Measurements from ENCODE around the gene C12orf43. TPM values are rescaled to one million over a fixed set of nuclear protein-coding genes. Genes with fewer than 3 reads are reported as not detected.
"Not testable (repeated sequence)": the region's sequence is repeated elsewhere in the genome, so short reads cannot be mapped to it uniquely, and the experiment has no call there.

C12orf43 gene, protein sequence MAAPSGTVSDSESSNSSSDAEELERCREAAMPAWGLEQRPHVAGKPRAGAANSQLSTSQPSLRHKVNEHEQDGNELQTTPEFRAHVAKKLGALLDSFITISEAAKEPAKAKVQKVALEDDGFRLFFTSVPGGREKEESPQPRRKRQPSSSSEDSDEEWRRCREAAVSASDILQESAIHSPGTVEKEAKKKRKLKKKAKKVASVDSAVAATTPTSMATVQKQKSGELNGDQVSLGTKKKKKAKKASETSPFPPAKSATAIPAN
- 10.4 TPM for polyA plus RNA-seq
- long read RNA-seq, donor 1, full-length matches to known transcripts: 1 of 6 reads
- long read RNA-seq, donor 1, partial matches to known transcripts: 0 of 6 reads
- long read RNA-seq, donor 1, other reads (novel, unspliced or antisense): 5 of 6 reads
- long read RNA-seq, donor 2, full-length matches to known transcripts: 3 of 3 reads
- long read RNA-seq, donor 2, partial matches to known transcripts: 0 of 3 reads
- long read RNA-seq, donor 2, other reads (novel, unspliced or antisense): 0 of 3 reads
- long read RNA-seq, donor 3: 0 reads
- long read RNA-seq, donor 4: 0 reads
- long read RNA-seq, donor 5, full-length matches to known transcripts: 2 of 2 reads
- long read RNA-seq, donor 5, partial matches to known transcripts: 0 of 2 reads
- long read RNA-seq, donor 5, other reads (novel, unspliced or antisense): 0 of 2 reads
- long read RNA-seq, donor 6, full-length matches to known transcripts: 5 of 5 reads
- long read RNA-seq, donor 6, partial matches to known transcripts: 0 of 5 reads
- long read RNA-seq, donor 6, other reads (novel, unspliced or antisense): 0 of 5 reads
- long read RNA-seq, donor 7: 0 reads
- long read RNA-seq, donor 8, full-length matches to known transcripts: 3 of 3 reads
- long read RNA-seq, donor 8, partial matches to known transcripts: 0 of 3 reads
- long read RNA-seq, donor 8, other reads (novel, unspliced or antisense): 0 of 3 reads
- long read RNA-seq, donor 9, partial matches to known transcripts: 0 of 6 reads
- long read RNA-seq, donor 9, other reads (novel, unspliced or antisense): 6 of 6 reads
- long read RNA-seq, donor 10, full-length matches to known transcripts: 1 of 1 reads
- long read RNA-seq, donor 10, partial matches to known transcripts: 0 of 1 reads
- long read RNA-seq, donor 10, other reads (novel, unspliced or antisense): 0 of 1 reads
- long read RNA-seq, donor 11, full-length matches to known transcripts: 1 of 1 reads
- long read RNA-seq, donor 11, partial matches to known transcripts: 0 of 1 reads
- long read RNA-seq, donor 11, other reads (novel, unspliced or antisense): 0 of 1 reads

- DNase-seq: peak; percentile 85 to 89
- Histone ChIP-seq H3K27ac (ENCODE audit: low read length) (peak within 1 kb of the TSS; percentile 53), H3K9me3 (ENCODE audit: control insufficient read depth, low read depth, low read length) (no peaks in the 10 kb centered on the region), H3K4me1 (ENCODE audit: control insufficient read depth, insufficient read depth, low read length) (peaks cover 9% of the 10 kb centered on the region), H3K36me3 (ENCODE audit: control insufficient read depth, insufficient read depth, low read length) (peaks cover 7% of the 10 kb centered on the region), H3K4me3 (ENCODE audit: low read length) (peak within 1 kb of the TSS; percentile 93), H3K27me3 (ENCODE audit: control insufficient read depth, insufficient read depth, low read length) (no peaks in the 10 kb centered on the region)
- WGBS (ENCODE audit: insufficient coverage, low lambda C conversion rate): no CpG with 5 or more reads among the region's 34 CpGs
Observed at GRCh38 chr12:121015825-121016766, at the start of gene C12orf43. Gene C12orf43 (minus strand): TSS chr12:121016487. CDS start chr12:121016474, 13 bp downstream.

GRCh38 chr12:121065345-121065744, 49.1 kb upstream of the C12orf43 start:
- no peak for DNase-seq
- no peaks in the 10 kb centered on the region for H3K36me3 ChIP-seq (ENCODE audit: control insufficient read depth, insufficient read depth, low read length)
- no peaks in the 10 kb centered on the region for H3K27me3 ChIP-seq (ENCODE audit: control insufficient read depth, insufficient read depth, low read length)
- H3K27ac ChIP-seq (ENCODE audit: low read length): no peak overlapping the region
- no peaks in the 10 kb centered on the region for H3K9me3 ChIP-seq (ENCODE audit: control insufficient read depth, low read depth, low read length)
- peaks cover 2% of the 10 kb centered on the region for H3K4me1 ChIP-seq (ENCODE audit: control insufficient read depth, insufficient read depth, low read length)
- WGBS (ENCODE audit: insufficient coverage, low lambda C conversion rate): no CpG with 5 or more reads among the region's 2 CpGs
- H3K4me3 ChIP-seq (ENCODE audit: low read length): no peak overlapping the region

DNA sequence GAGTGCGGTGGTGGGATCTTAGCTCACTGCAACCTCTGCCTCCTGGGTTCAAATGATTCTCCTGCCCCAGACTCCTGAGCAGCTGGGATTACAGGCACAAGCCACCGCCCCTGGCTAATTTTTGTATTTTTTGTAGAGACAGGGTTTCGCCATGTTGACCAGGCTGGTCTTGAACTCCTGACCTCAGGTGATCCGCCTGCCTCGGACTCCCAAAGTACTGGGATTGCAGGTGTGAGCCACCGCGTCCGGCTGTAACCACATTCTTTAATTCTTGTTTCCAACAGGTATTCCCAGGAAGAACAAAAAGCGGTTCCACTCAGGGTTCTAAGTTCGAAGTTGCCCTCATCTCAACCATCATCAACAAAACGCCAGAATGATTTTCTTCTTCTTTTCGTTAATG, 48.3 kb upstream of the C12orf43 start:
- DNase-seq; H3K9me3 ChIP-seq (ENCODE audit: control insufficient read depth, low read depth, low read length): not testable (repeated sequence)

DNA sequence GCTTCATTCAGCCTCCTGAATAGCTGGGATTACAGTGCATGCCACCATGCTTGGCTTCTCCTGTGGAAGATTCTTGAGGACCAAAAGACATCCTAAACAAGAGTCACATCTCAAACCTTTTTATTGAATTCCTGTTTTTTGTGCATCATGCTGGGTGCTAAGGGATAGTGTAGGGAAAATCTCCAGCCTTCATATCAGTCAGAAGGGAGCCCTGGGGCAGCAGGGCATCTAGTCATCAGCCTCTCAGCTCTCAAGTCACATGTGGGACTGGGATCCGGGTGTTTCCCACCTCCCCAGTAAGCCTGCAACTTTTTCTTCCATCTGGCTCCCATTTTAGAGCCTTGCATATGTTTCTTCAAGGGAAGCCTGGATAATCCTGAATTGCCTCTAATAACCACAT, 47.8 kb upstream of the C12orf43 start:
- H3K4me1 ChIP-seq (ENCODE audit: control insufficient read depth, insufficient read depth, low read length): peaks cover 4% of the 10 kb centered on the region
- no peaks in the 10 kb centered on the region for H3K36me3 ChIP-seq (ENCODE audit: control insufficient read depth, insufficient read depth, low read length)
- H3K27ac ChIP-seq (ENCODE audit: low read length): no peak overlapping the region
- no peaks in the 10 kb centered on the region for H3K9me3 ChIP-seq (ENCODE audit: control insufficient read depth, low read depth, low read length)
- H3K4me3 ChIP-seq (ENCODE audit: low read length): no peak overlapping the region
- no peak for DNase-seq
- no peaks in the 10 kb centered on the region for H3K27me3 ChIP-seq (ENCODE audit: control insufficient read depth, insufficient read depth, low read length)
- no CpG with 5 or more reads among the region's 1 CpG for WGBS (ENCODE audit: insufficient coverage, low lambda C conversion rate)

More for the DNA sequence above, 48.3 kb upstream of the C12orf43 start:
- H3K4me1 ChIP-seq (ENCODE audit: control insufficient read depth, insufficient read depth, low read length); H3K36me3 ChIP-seq (ENCODE audit: control insufficient read depth, insufficient read depth, low read length); H3K4me3 ChIP-seq (ENCODE audit: low read length); H3K27ac ChIP-seq (ENCODE audit: low read length); H3K27me3 ChIP-seq (ENCODE audit: control insufficient read depth, insufficient read depth, low read length): not testable (repeated sequence)
- WGBS (ENCODE audit: insufficient coverage, low lambda C conversion rate): no CpG with 5 or more reads among the region's 12 CpGs

GRCh38 chr12:121062391-121063045, 46.2 kb upstream of the C12orf43 start:
- no peak overlapping the region for H3K4me3 ChIP-seq (ENCODE audit: low read length)
- no peak for DNase-seq
- H3K9me3 ChIP-seq (ENCODE audit: control insufficient read depth, low read depth, low read length): no peaks in the 10 kb centered on the region
- peaks cover 4% of the 10 kb centered on the region for H3K4me1 ChIP-seq (ENCODE audit: control insufficient read depth, insufficient read depth, low read length)
- H3K27ac ChIP-seq (ENCODE audit: low read length): no peak overlapping the region
- WGBS (ENCODE audit: insufficient coverage, low lambda C conversion rate): no CpG with 5 or more reads among the region's 11 CpGs
- H3K27me3 ChIP-seq (ENCODE audit: control insufficient read depth, insufficient read depth, low read length): no peaks in the 10 kb centered on the region
- no peaks in the 10 kb centered on the region for H3K36me3 ChIP-seq (ENCODE audit: control insufficient read depth, insufficient read depth, low read length)

DNA sequence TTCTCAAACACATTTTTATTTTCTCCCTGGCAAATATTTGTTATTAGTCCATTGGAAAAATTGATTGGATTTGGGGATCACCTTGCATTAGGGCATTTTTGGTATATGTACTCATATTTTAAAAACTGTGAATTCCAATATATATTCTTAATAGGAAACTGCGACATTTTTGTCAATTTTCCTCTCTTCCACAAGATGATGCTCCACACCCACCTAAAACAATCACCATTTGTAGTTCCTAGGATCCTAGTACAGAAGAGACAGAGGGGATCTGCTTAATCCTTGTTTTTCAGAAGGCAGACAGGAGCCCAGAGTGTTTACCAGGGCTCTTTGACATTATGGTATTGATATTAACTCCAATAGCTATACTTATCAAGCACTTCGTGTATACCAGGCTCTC, 45.5 kb upstream of the C12orf43 start:
- Histone ChIP-seq H3K4me3 (ENCODE audit: low read length) (no peak overlapping the region), H3K9me3 (ENCODE audit: control insufficient read depth, low read depth, low read length) (no peaks in the 10 kb centered on the region), H3K36me3 (ENCODE audit: control insufficient read depth, insufficient read depth, low read length) (no peaks in the 10 kb centered on the region), H3K27ac (ENCODE audit: low read length) (no peak overlapping the region), H3K4me1 (ENCODE audit: control insufficient read depth, insufficient read depth, low read length) (peaks cover 4% of the 10 kb centered on the region), H3K27me3 (ENCODE audit: control insufficient read depth, insufficient read depth, low read length) (no peaks in the 10 kb centered on the region)
- 70% methylated on average over 2 of the region's 2 CpGs for WGBS (ENCODE audit: insufficient coverage, low lambda C conversion rate)
- DNase-seq: no peak

DNA sequence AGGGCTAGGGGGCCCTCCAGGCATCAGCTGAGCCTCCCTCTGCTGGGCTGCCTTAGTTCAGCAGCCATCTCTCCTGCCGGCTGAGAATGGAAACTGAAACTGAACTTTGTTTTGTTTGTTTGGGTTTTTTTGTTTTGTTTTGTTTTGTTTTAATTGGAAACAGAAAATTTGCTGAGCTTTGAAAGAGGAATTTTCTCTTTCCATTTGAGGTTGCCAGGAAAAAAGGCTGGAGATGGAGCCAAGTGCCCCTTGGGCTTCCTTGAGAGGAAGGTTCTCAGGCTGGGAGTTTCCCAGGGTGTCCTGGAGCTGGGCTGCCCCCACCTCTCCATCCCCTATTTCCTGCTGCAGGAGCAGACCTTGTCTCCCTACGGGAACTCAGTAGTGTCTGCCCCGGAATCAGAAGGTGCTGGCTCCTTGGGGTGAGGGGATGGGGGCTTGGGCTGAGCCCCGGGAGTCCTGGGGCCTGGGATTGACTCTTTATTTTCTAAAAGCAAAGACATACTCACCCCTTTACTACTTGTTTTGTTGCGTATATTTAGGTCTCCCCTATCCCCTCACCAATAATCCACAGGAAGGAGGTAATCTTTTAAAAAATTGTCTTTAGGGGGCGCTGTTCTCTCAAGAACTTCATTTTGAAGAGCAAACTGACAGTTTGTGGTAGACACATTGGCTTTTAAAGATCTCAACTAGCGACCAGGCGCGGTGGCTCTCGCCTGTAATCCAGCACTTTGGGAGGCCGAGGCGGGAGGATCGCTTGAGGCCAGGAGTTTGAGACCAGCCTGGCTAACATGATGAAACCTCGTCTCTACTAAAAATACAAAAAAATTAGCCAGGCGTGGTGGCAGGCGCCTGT, 44.1 kb upstream of the C12orf43 start:
- Histone ChIP-seq H3K4me1 (ENCODE audit: control insufficient read depth, insufficient read depth, low read length) (peaks cover 4% of the 10 kb centered on the region), H3K27ac (ENCODE audit: low read length) (peak overlapping the region; percentile 44), H3K36me3 (ENCODE audit: control insufficient read depth, insufficient read depth, low read length) (no peaks in the 10 kb centered on the region), H3K9me3 (ENCODE audit: control insufficient read depth, low read depth, low read length) (no peaks in the 10 kb centered on the region), H3K27me3 (ENCODE audit: control insufficient read depth, insufficient read depth, low read length) (no peaks in the 10 kb centered on the region), H3K4me3 (ENCODE audit: low read length) (peak overlapping the region; percentile 36)
- DNase-seq: peak; percentile 36 to 71
- no CpG with 5 or more reads among the region's 16 CpGs for WGBS (ENCODE audit: insufficient coverage, low lambda C conversion rate)

DNA sequence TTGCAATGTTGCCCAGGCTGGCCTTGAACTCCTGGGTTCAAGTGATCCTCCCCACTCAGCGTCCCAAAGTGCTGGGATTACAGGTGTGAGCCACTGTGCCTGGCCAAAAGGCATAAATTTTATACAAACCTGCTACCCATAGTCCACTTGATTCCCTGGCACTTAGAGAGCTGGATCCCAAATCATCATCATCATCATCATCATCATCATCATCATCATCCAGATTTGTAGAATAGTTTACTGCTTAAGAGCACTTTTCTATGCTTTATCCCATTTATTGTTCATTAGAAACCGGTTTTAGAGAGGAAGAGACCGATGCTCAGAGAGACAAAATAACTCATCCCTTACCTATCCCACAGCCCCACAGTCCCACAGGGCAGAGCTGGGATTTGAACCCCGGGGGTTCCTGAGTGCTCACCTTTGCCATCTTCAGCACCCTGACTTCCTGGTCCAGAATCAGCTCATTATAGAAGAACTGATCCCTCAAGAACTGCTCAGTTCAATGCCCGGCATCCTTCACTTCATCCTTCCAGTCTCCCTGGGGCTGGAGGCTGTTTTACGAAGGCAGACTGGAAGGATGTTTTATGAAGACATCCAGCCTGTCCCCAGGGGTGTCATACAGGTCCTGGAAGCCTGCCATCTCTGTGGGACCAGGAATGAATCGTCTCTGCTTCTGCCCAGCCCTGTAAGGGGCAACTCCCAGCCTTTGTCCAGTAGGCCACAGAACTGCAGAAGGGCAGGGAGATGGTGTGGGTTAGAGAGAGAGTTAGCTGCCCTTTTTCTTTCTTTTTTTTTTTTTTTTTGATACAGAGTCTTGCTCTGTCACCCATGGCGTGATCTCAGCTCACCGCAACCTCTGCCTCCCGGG, 43.0 kb upstream of the C12orf43 start:
- DNase-seq: no peak
- H3K27me3 ChIP-seq (ENCODE audit: control insufficient read depth, insufficient read depth, low read length): no peaks in the 10 kb centered on the region
- no peak overlapping the region for H3K27ac ChIP-seq (ENCODE audit: low read length)
- H3K4me1 ChIP-seq (ENCODE audit: control insufficient read depth, insufficient read depth, low read length): peaks cover 4% of the 10 kb centered on the region
- no peaks in the 10 kb centered on the region for H3K36me3 ChIP-seq (ENCODE audit: control insufficient read depth, insufficient read depth, low read length)
- H3K9me3 ChIP-seq (ENCODE audit: control insufficient read depth, low read depth, low read length): no peaks in the 10 kb centered on the region
- no CpG with 5 or more reads among the region's 10 CpGs for WGBS (ENCODE audit: insufficient coverage, low lambda C conversion rate)
- no peak overlapping the region for H3K4me3 ChIP-seq (ENCODE audit: low read length)
